Dedifferentiated amniotic fluid mesenchymal stem cell (primary cell): ENCODE data around the gene IDH3A.

Experiments
- DNase-seq: peaks from one replicate; pipeline ENCODE4 v3.0.0-alpha.2; 2016; ENCODE audit errors: extremely low spot score

Gene IDH3A

DNA sequence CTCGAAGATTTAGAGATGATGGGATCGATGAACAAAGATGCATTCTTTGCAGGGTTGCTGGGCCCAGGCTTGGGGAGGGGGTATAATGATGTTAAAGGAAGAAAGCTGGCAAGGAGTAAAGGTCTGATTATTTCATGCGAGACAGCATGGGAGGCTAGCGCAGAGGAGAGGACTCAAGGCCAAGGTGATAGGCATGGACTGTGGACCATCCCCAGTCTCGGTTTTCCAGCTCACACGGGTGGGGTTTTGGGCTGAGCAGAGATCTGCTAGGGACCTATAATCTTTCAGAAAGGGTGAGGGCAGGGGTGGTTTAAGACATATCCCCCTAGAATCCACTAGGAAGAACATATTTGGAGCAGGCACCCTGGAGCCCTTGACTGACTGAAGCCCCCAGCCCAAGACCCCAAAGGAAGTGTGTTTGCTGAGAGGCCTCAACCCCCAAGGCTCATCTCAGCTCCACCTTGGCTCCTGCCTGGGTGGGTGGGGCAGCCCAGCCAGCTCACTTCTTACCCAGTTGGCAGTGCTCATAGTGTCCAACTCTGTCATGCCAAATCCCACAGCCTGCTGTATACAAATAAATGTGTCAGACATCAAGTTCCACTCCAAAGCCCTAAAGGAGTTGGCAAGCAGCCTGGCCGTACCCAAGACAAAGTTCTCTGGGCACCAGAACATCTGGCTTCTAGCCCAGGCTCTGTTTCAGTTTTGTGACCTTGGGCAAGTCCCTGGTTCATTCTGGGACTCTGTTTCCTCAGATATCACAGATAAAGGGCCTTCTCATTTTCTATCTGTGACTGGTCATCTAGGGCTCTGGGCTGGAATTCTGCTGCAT lies 67.3 kb downstream of the IDH3A start:
- peak; percentile 24 for DNase-seq

DNA sequence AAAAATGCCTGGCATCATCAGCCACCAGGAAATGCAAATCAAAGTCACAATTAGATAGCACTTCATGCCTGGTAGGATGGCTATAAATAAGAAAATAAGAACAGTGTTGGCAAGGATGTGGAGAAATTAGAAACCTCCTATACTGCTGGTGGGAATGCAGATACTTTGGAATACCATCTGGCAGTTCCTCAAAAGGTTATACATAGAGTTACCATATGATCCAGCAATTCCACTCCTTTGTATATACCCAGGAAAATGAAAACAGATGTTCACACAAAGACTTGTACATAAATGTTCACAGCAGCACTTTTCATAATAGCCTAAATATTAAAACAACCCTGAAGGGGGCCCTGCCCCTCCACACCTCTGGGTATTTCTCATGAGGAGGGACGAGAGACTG lies 71.6 kb downstream of the IDH3A start:
- DNase-seq: no peak
